Left kidney (tissue), 2 donors: ENCODE data around the gene SETDB1. TPM values are rescaled to one million over a fixed set of nuclear protein-coding genes. Genes with fewer than 3 reads are reported as not detected.
"Not testable (repeated sequence)": the region's sequence is repeated elsewhere in the genome, so short reads cannot be mapped to it uniquely, and the experiment has no call there.

Experiments
- DNase-seq: peaks from one replicate; pipeline ENCODE4 v3.0.0-alpha.2; 2013
- polyA plus RNA-seq: library from polyadenylated mRNA; unstranded; fragments of 120-200 nt; gene quantifications from one replicate; pipeline ENCODE4 v1.2.1, GENCODE V29; 2013; ENCODE audit not compliant: insufficient read length

Gene SETDB1
- polyA plus RNA-seq, 1 donor = 108 TPM

DNA sequence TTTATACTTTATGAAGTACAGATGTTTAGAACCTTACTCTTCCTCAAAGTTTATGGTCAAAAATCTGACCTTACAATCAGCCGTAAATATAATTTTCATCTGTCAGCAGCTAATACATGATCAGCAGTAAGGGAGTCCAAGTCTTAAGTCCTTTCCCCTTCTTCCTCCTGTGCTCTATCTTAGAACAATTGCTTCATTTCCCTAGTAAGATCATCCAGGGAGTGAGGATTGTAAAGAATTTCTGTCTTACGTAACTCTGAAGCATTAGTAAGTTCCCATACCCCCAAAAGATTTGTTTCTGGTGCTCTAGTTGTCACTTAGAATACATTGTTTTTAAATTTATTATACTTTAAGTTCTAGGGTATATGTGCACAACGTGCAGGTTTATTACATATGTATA is 2.1 kb downstream of the SETDB1 start:
- no peak for DNase-seq

- not testable (repeated sequence) for DNase-seq
Measured at GRCh38 chr1:150928775-150929174, 2.6 kb downstream of the SETDB1 start.

- DNase-seq = peak; percentile 22
Measured at GRCh38 chr1:150931773-150932172, 5.6 kb downstream of the SETDB1 start.

DNA sequence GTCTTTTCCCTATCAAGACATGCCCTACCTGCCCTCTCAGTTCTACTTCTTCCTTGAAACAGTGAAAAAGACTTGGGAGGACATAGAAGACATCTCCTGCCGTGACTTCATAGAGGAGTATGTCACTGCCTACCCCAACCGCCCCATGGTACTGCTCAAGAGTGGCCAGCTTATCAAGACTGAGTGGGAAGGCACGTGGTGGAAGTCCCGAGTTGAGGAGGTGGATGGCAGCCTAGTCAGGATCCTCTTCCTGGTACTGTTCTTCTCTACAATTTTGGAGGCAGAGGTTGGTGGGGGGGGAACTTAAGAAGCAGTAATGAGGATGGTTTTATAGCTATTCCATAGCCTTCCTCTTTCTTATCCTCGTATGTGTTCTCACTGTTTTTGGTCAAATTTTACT is 18.7 kb downstream of the SETDB1 start:
- DNase-seq = no peak

DNA sequence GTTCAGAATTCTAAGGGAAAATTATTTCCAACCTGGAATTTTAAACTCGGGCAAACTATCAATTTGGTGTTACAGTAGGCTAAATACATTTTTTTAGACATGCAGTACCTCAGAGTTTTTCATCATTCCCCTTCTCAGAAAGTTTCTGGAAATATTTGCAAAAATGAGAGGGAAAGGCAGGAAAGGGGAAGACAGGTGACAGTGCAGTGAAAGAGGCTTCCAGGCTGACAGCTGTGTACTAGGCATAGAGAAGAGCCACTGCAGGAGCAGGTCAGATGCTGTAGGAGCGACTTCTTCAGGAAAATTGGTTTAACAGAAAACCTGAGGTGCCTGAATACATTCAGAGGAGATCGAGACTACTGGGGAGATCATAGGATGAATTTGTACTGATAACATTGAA is 28.5 kb downstream of the SETDB1 start:
- DNase-seq = no peak

- DNase-seq = no peak
Measured at GRCh38 chr1:150955280-150955679, 29.1 kb downstream of the SETDB1 start.

GRCh38 chr1:150957666-150958065 is 31.5 kb downstream of the SETDB1 start:
- DNase-seq = no peak

- DNase-seq = no peak
Measured at GRCh38 chr1:150960646-150961045, 34.5 kb downstream of the SETDB1 start.

- no peak for DNase-seq
Measured at GRCh38 chr1:150961756-150962155, 35.6 kb downstream of the SETDB1 start.

DNA sequence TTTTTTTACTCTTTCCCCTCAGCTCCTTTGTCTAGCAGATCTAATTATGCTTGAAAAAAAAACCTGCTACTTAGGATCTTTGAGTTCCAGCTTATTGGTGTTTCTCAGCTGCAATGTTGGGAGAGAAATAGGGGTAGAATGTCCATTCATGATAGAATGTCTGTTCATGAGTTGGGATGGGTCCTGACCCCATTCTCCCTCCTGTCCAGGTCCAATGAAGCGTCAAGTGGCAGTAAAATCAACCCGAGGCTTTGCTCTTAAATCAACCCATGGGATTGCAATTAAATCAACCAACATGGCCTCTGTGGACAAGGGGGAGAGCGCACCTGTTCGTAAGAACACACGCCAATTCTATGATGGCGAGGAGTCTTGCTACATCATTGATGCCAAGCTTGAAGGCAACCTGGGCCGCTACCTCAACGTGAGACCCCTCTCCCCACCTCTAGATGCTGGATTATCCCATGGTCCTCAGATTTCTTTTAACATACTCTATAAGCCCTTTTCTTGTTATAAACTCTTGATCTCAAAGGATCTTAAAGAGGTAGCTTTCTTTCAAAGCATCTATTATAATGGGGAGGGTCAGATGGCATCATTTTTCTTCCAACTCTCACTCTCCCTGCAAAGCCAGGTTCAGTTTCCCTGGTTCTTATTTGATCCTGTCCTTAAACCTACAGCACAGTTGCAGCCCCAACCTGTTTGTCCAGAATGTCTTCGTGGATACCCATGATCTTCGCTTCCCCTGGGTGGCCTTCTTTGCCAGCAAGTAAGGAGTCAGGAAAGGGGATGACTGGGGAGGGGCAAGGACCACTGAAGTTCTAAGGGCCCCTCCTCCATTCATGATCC is 37.4 kb downstream of the SETDB1 start:
- no peak for DNase-seq

GRCh38 chr1:150964164-150964489 is 38.0 kb downstream of the SETDB1 start:
- no peak for DNase-seq

GRCh38 chr1:150965605-150966004 is 39.4 kb downstream of the SETDB1 start:
- DNase-seq = no peak

DNA sequence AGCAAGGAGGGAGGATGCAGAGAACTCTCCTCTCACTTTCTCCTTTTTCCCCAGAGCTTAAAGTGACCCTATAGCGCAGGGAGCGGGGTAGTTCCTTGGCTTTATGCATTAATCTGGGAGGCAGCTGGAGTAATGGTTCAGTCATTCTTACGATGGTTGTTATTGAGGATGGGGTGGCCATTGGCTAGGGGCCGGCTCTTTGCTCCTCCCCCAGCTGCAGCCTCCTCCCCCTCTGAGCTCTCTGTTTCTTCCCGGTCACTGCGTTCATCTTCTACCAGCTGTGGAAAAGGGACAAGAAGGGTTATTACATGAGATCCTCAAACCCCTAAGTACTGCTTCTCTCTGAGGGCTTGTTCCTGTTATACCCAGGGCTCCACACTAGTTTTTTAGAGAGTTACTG is 39.8 kb downstream of the SETDB1 start:
- no peak for DNase-seq

- no peak for DNase-seq
Measured at GRCh38 chr1:150967936-150968335, 41.8 kb downstream of the SETDB1 start.

DNA sequence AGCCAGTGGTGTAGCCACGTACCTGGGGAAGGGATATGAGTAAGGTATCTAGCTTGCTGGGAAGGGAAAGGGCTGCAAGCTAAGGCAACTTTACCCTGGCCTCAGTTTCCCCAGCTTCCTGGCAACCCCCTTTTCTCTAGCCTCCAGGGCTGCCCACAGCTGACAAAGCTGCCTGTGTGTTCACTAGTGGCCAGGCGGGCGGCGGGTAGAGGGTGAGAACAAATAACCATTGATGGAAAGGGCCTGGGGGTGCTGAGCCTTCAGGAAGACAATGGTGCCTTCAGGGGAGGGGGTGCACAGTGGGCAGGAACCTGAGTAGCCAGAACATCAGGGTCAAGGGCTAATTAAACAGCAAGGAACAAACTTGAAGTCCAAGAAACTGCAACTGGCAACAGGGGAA is 42.3 kb downstream of the SETDB1 start:
- no peak for DNase-seq

- no peak for DNase-seq
Measured at GRCh38 chr1:150969626-150970025, 43.5 kb downstream of the SETDB1 start.

DNA sequence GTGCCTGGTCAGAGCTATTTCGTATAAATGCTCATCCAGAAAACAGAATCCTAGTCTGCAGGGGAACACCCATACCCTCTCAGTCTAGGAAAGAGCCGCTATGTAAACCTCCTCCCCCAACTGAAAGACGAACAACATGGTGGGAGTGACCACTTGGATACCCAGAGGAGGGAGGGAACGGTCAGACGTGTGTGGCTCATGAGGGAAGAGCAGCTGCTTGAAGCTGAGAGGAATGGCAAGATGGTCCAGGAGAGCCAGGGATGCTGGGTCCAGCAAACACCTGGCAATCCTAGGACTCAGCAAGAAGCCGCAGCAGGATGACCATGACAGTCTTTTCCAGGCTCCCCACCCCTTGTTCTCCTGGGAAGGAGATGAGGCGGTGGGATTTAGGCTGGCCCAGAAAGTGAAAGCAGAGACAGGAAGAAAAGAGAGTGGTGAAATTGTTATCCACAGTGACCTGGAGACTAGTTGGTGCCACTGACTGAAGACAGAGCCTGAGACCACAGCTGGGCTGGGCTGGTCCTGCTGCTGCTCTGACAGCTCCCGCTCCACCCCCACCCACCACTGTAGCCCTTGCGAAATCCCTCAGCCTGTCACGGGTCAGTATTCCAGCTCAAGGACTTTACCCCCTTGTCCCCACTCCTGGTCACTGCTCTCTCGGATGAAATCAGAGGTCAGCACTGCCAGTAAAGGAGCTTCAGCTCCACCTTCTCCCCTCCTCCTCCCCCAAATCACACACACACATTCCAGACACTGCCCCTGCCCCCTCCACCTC is 44.8 kb downstream of the SETDB1 start:
- DNase-seq = no peak

DNA sequence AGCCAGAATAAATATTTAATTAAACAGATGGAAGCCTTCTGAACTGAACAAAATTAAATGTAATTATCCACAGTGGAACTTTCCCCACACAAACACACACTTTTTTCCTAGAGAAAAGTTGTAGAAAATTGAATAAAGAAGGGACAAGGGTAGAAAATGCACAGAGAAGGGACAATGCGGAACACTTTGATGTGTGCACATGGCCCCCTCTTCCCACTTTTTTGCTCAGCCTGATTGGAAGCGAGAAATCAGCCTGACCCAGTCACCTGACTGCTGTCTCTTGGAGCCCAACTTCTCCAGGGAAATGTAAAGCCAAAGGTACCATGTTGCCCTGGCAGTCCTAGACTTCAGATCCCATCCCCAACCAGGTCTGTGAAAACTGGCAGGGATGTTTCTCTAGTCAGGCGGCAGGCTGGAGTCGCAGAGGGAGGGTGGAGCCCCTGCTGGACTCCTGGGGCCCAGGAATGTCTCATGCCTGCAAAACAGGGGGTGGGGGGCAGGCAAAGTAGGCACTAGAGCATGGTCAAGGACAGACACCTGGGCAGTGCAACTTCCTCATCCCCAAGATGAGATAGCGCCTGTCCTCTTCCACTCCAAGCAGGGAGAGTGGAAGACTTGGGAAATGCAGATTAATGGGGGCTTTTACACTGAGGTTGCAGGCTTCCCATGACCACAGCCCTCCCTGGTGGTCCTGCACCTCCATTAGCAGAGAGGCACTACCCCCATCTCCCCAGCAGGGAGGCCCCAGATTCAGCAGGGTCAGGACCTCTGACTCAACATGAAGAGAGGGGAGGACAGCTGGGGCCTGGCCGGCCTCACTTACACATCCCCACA is 45.6 kb downstream of the SETDB1 start:
- no peak for DNase-seq

DNA sequence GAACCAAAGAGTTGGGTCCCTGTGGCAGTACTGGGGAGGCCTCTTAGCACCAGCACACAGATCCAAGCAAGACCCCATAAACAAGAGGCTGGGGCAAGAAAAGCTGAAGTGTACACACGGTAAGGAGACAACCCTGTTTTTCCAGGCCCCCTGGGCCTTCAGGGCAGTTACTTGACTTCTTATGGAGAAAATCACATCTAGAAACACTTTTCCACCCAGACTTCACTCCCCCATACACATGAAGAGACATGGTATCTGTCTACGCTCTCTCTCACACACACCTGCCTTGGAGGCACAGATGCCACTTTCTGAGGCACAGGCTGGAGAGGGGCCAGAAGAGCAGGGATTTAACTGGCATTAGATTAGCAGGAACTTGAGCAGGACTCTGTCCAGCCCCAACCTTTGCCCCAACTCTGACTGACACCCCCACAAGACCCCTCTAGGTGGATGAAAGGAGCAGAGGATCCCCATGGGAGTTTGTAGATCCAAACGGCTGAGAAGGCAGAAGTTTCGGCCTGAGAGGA is 46.3 kb downstream of the SETDB1 start:
- no peak for DNase-seq

DNA sequence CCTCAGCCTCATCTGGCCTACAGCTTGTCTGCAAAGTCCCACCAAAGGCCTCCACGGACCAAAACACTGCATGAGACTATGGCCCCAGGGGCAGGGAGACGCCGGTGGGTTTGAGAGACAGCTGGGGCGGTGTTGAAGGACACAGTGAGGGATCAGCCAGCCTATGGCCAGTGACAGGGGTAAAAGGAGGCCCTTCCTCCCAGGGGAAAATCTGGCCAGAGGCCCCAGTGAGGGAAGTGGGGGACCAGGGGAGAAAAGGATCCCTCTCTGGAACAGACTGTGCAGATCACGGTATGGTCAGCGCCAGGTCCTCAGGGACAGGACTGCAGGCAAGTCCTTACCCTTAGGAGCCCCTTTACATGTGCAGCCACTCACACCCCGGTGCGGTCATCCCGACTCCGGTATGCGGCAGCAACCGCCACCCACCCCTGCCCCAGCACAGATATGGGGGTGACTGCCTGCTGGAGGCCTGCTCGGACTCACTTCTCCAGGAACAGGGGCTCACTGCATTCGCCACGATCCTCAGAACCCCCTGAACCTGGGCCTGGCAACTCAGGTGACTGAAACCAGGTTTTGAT is 47.2 kb downstream of the SETDB1 start:
- DNase-seq = no peak

- no peak for DNase-seq
Measured at GRCh38 chr1:150973836-150974579, 47.8 kb downstream of the SETDB1 start.
